ENCODE measurements around the gene COLEC12.

DNA sequence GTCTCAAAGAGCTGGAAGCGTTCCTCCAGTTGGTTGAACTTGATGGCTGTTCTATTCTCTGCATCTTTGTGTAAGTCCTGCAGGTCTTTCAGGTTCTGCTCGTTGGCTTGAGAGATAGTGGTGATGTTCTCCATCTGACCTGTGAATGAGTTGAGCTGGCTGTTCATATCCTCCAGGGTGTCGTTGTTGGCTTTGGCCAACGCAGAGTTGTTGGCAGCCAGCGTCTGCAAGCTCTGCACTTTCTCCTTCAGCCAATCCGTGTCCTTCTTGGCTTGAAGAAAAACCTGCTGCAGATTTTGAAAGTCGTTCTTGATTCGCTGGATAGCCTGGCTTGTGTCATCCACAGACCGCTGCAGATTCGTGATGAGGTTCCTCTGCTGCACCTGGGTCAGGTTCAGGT lies 153.9 kb downstream of the COLEC12 start:
- TF ChIP-seq EZH2 (IDR thresholded peaks at IDR 0.05; ENCODE audit: insufficient read depth, poor library complexity, severe bottlenecking) (no peak), EZH2phosphoT487 (IDR thresholded peaks at IDR 0.05; ENCODE audit: insufficient read depth, low read depth) (no peak)

All from GM23248 (cell line).